OCI-LY3 (cell line): Measurements from ENCODE around the gene ASTN2.

Experiments
- CTCF ChIP-seq: fragments of 200-600, 300-600 bp; sonication (generic); IDR thresholded peaks from 2 replicates; pipeline ENCODE4 v1.5.1; 2014; ENCODE audit warnings: antibody characterized with exemption, low read length, low read depth
- EZH2phosphoT487 ChIP-seq: fragments of 200-600 bp; shearing (Covaris generic); IDR thresholded peaks from 2 replicates; pipeline ENCODE4 v1.6.1; 2018; ENCODE audit warnings: antibody characterized with exemption, mixed run types, low read depth

DNA sequence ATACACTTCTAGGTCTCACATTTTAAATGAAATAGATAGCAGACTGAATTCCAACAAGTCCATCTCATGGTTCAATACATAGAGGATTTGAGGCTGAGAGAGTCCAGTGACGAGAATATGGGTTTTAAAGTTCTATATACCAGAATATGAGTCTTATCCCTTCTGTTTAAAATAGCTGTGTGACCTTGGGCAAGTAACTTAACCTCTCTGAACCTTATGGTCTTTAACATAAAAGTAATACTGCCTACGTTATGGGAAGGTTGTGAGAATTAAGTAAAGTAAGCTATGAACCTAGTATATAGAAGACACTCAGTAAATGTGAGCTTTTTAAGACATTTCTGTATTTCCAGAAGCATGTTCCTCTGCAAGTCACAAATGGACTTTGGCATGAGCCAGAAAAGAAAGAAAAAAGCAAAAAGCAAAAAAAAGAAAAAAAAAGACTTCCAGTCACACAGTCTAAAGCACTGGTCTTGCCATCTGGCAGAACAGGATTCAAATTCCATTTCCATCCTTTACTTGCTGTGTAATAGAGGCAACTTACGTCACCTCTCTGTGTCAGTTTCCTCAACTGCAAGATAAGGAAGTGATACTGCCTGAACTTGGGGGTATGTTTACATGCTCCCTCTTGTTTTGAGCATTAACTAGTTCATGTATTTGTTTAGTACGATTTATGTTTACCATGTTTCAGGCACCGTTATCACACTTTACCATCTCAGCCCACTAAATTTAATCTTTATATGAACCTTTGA lies 479.5 kb downstream of the ASTN2 start:
- no peak for TF ChIP-seq CTCF
- TF ChIP-seq EZH2phosphoT487: no peak
